Keratinocyte (primary cell): ENCODE measurements around the gene TNFAIP8. TPM values are rescaled to one million over a fixed set of nuclear protein-coding genes. Genes with fewer than 3 reads are reported as not detected.

Experiments
- DNase-seq: peaks from one replicate; pipeline ENCODE4 v3.0.0-alpha.2; 2011; ENCODE audit warnings: low read depth, missing footprints, low spot score
- FAIRE-seq: peaks from 2 replicates; lab custom pipeline; 2011; peaks lifted over from hg19 to GRCh38; lab: Jason Lieb, UNC
- H2AFZ ChIP-seq: 2 replicates; pipeline ENCODE4 v1.6.0; 2012; ENCODE audit warnings: low read length, control low read depth, inconsistent platforms; ENCODE audit not compliant: control insufficient read depth
- H3K27ac ChIP-seq: 2 replicates; pipeline ENCODE4 v1.5.1; 2011; ENCODE audit warnings: low read length; ENCODE audit not compliant: control insufficient read depth, insufficient read depth
- H3K27me3 ChIP-seq: 3 replicates; pipeline ENCODE4 v1.6.0; 2011; ENCODE audit warnings: low read length; ENCODE audit not compliant: control insufficient read depth, insufficient read depth; ENCODE audit errors: extremely low read depth
- H3K36me3 ChIP-seq, 2 experiments: 2 replicates in 1 of 2; 3 replicates in 1 of 2; pipeline ENCODE4 v1.5.1; 2011; ENCODE audit warnings: low read length in 2 of 2, mild to moderate bottlenecking in 1 of 2; ENCODE audit not compliant: control insufficient read depth in 2 of 2, insufficient read depth in 2 of 2; ENCODE audit errors: extremely low read depth in 1 of 2
- H3K4me1 ChIP-seq: 3 replicates; pipeline ENCODE4 v1.5.1; 2011; ENCODE audit warnings: low read length; ENCODE audit not compliant: control insufficient read depth, insufficient read depth; ENCODE audit errors: extremely low read depth
- H3K4me2 ChIP-seq: 3 replicates; pipeline ENCODE4 v1.6.0; 2011; ENCODE audit warnings: low read depth, low read length; ENCODE audit not compliant: control insufficient read depth, insufficient read depth; ENCODE audit errors: extremely low read depth
- H3K4me3 ChIP-seq, 3 experiments: fragments of 200-600 bp in 1 of 3; sonication (generic) in 1 of 3; 2 replicates in 2 of 3; 3 replicates in 1 of 3; pipeline ENCODE4 v1.5.1; 2011 to 2016; ENCODE audit warnings: low read length in 3 of 3, mild to moderate bottlenecking in 3 of 3, control low read depth in 2 of 3, inconsistent platforms in 1 of 3, low read depth in 1 of 3, mixed read lengths in 1 of 3, mixed run types in 1 of 3, moderate library complexity in 1 of 3; ENCODE audit not compliant: control insufficient read depth in 2 of 3, insufficient read depth in 2 of 3; ENCODE audit errors: extremely low read depth in 1 of 3
- H3K79me2 ChIP-seq: 2 replicates; pipeline ENCODE4 v1.6.0; 2012; ENCODE audit warnings: low read length; ENCODE audit not compliant: control insufficient read depth, insufficient read depth
- H3K9ac ChIP-seq: 3 replicates; pipeline ENCODE4 v1.6.0; 2011; ENCODE audit warnings: low read length; ENCODE audit not compliant: control insufficient read depth, insufficient read depth; ENCODE audit errors: extremely low read depth
- H3K9me1 ChIP-seq: 3 replicates; pipeline ENCODE4 v1.6.0; 2011; ENCODE audit warnings: low read length; ENCODE audit not compliant: control insufficient read depth, insufficient read depth; ENCODE audit errors: extremely low read depth
- H3K9me3 ChIP-seq: 2 replicates; pipeline ENCODE4 v1.5.1; 2012; ENCODE audit warnings: low read depth, low read length; ENCODE audit not compliant: control insufficient read depth
- H4K20me1 ChIP-seq: 3 replicates; pipeline ENCODE4 v1.6.0; 2011; ENCODE audit warnings: low read length; ENCODE audit not compliant: control insufficient read depth, insufficient read depth; ENCODE audit errors: extremely low read depth
- CTCF ChIP-seq, 3 experiments: IDR thresholded peaks in 1 of 3; conservative IDR thresholded peaks in 1 of 3; optimal IDR thresholded peaks in 1 of 3; 2 replicates in 2 of 3; 3 replicates in 1 of 3; pipeline versions ENCODE3 to v1.5.1; 2011; ENCODE audit warnings: low read length in 3 of 3, mild to moderate bottlenecking in 3 of 3, moderate library complexity in 2 of 3, control low read depth in 1 of 3, inconsistent platforms in 1 of 3; ENCODE audit not compliant: insufficient read depth in 2 of 3; ENCODE audit errors: extremely low read depth in 1 of 3
- EZH2 ChIP-seq: IDR thresholded peaks from one replicate; pipeline ENCODE4 v1.6.1; 2012; ENCODE audit warnings: inconsistent platforms, mild to moderate bottlenecking, low read length, moderate library complexity
- dilution Hi-C: fragments of 300-500 bp; cut with MboI; formaldehyde crosslinking; loops from one replicate; pipeline ENCODE4 v1.7.0; 2020; ENCODE audit warnings: low sequenced_read_pairs; ENCODE audit not compliant: extremely low pct_ligation_motif_present
- polyA plus RNA-seq, 5 experiments: library from polyadenylated mRNA; depleted of rRNA in 3 of 5; stranded (reverse) in 3 of 5; stranded (forward) in 1 of 5; unstranded in 1 of 5; fragments of >200 nt; gene quantifications; 1 replicate in 1 of 5; 2 replicates in 3 of 5; 3 replicates in 1 of 5; pipeline versions ENCODE4 v1.2.1 to v1.2.3, GENCODE V29; 2011 to 2012; ENCODE audit warnings: missing spikeins in 2 of 5, low read depth in 1 of 5, low replicate concordance in 1 of 5

The TNFAIP8 gene
- polyA plus RNA-seq, 1 donor (not counting 4 experiments of a cell fraction or from before 2014, with no cell fraction given) = 20.8 TPM

GRCh38 chr5:119400245-119400644 lies 44.4 kb downstream of the TNFAIP8 start:
- Histone ChIP-seq H3K79me2 (no peaks in the 10 kb centered on the region), H3K4me2 (peak overlapping the region; percentile 17), H3K9me1 (no peaks in the 10 kb centered on the region), H3K27ac (peak overlapping the region; percentile 47), H3K27me3 (no peaks in the 10 kb centered on the region), H3K9ac (no peak overlapping the region), H3K36me3 (no peaks in the 10 kb centered on the region), H3K9me3 (no peaks in the 10 kb centered on the region), H3K4me3 (no peak overlapping the region), H3K4me1 (peaks cover 26% of the 10 kb centered on the region), H4K20me1 (no peaks in the 10 kb centered on the region), H2AFZ (no peak overlapping the region)
- no peak for DNase-seq
- FAIRE-seq = no peak
- dilution Hi-C loops = no loop called here
- TF ChIP-seq EZH2 (no peak), CTCF (optimal IDR thresholded peaks at IDR 0.05 in 1 of 3, IDR thresholded peaks at IDR 0.05 in 1 of 3, conservative IDR thresholded peaks at IDR 0.05 in 1 of 3; ENCODE audit: extremely low read depth in 1 of 3, insufficient read depth in 2 of 3, low read length in 3 of 3) (no peak)

- no peak for FAIRE-seq
- H3K4me1 ChIP-seq = peaks cover 25% of the 10 kb centered on the region
- DNase-seq = no peak
Measured at GRCh38 chr5:119402081-119402480, 46.3 kb downstream of the TNFAIP8 start.

More at GRCh38 chr5:119402081-119402480, 46.3 kb downstream of the TNFAIP8 start:
- Histone ChIP-seq H3K27ac (no peak overlapping the region), H3K4me3 (no peak overlapping the region), H3K9me1 (no peaks in the 10 kb centered on the region), H3K27me3 (no peaks in the 10 kb centered on the region), H4K20me1 (no peaks in the 10 kb centered on the region), H3K4me2 (no peak overlapping the region), H2AFZ (no peak overlapping the region), H3K36me3 (no peaks in the 10 kb centered on the region), H3K79me2 (no peaks in the 10 kb centered on the region), H3K9me3 (no peaks in the 10 kb centered on the region), H3K9ac (no peak overlapping the region)
- dilution Hi-C loops = no loop called here
- no peak for TF ChIP-seq EZH2
- no peak for TF ChIP-seq CTCF (optimal IDR thresholded peaks at IDR 0.05 in 1 of 3, IDR thresholded peaks at IDR 0.05 in 1 of 3, conservative IDR thresholded peaks at IDR 0.05 in 1 of 3; ENCODE audit: extremely low read depth in 1 of 3, insufficient read depth in 2 of 3, low read length in 3 of 3)
